Heart left ventricle (tissue), 16 donors: Measurements from ENCODE around the gene PHACTR1. TPM values are rescaled to one million over a fixed set of nuclear protein-coding genes. Genes with fewer than 3 reads are reported as not detected.

Experiments used
- ATAC-seq, 4 donors: fragments of 200-7000 bp; cut with Tn5 transposase; one replicate each; pipeline ENCODE4 v1.9.1; 2020 to 2022; ENCODE audit warnings: moderate library complexity in 4 of 4, mild to moderate bottlenecking in 3 of 4, moderate number of reproducible peaks in 1 of 4
- DNase-seq, 5 donors: peaks; one replicate each; pipeline ENCODE4 v3.0.0-alpha.2; 2020
- H3K27ac ChIP-seq, 12 donors: fragments of 200-600 bp; sonication (generic) in 4 of 12; one replicate each; pipeline versions ENCODE4 v1.5.0 to v1.8.0; 2016 to 2022; ENCODE audit warnings: mild to moderate bottlenecking in 2 of 12
- H3K27me3 ChIP-seq, 9 donors: fragments of 200-600 bp; sonication (generic) in 2 of 9; one replicate each; pipeline versions ENCODE4 v1.5.1 to v1.8.0; 2016 to 2022; ENCODE audit warnings: mild to moderate bottlenecking in 3 of 9
- H3K36me3 ChIP-seq, 9 donors: fragments of 200-600 bp; sonication (generic) in 2 of 9; one replicate each; pipeline versions ENCODE4 v1.5.0 to v1.8.0; 2018 to 2022; ENCODE audit warnings: mild to moderate bottlenecking in 2 of 9
- H3K4me1 ChIP-seq, 12 donors: fragments of 200-600 bp; sonication (generic) in 4 of 12; one replicate each; pipeline versions ENCODE4 v1.5.0 to v1.8.0; 2016 to 2022; ENCODE audit warnings: mild to moderate bottlenecking in 3 of 12
- H3K4me3 ChIP-seq, 12 donors: fragments of 200-600 bp; sonication (generic) in 4 of 12; one replicate each; pipeline versions ENCODE4 v1.5.0 to v1.8.0; 2017 to 2022; ENCODE audit warnings: mild to moderate bottlenecking in 9 of 12, moderate library complexity in 4 of 12
- H3K9me3 ChIP-seq, 12 donors: fragments of 200-600 bp; sonication (generic) in 4 of 12; one replicate each; pipeline versions ENCODE4 v1.5.0 to v1.8.0; 2016 to 2022; ENCODE audit warnings: mild to moderate bottlenecking in 1 of 12
- CTCF ChIP-seq, 12 donors: fragments of 200-600 bp; sonication (generic) in 4 of 12; IDR thresholded peaks; one replicate each; pipeline versions ENCODE4 v1.5.0 to v1.8.0; 2018 to 2022; ENCODE audit warnings: antibody characterized with exemption in 12 of 12, mild to moderate bottlenecking in 5 of 12
- POLR2A ChIP-seq, 2 donors: fragments of 450-650 bp; IDR thresholded peaks; one replicate each; pipeline ENCODE4 v1.6.1; 2017; ENCODE audit warnings: antibody characterized with exemption in 2 of 2, mild to moderate bottlenecking in 2 of 2, moderate library complexity in 2 of 2
- WGBS, 4 donors: extraction: QIAGEN DNeasy Blood & Tissue Kit in 2 of 4; methylation state at CpG; one replicate each; pipeline versions ENCODE4 v1.1.5 to v1.1.7; 2013 to 2018; 5-methylcytosine and 5-hydroxymethylcytosine counted together
- intact Hi-C, 10 donors: fragments of 100-400 bp; cut with DNase I; formaldehyde crosslinking; loops; one replicate each; pipeline versions ENCODE4 v1.11.1 to v1.14.2; 2022
- polyA plus RNA-seq, 2 donors: library from polyadenylated mRNA; stranded (reverse); fragments of 200-250 nt; gene quantifications; one replicate each; pipeline ENCODE4 v1.2.3, GENCODE V29; 2013
- total RNA-seq, 9 donors: library from RNA; depleted of rRNA in 2 of 9; stranded (reverse); fragments of >200 nt in 2 of 9; fragmentation: NEBNext Ultra II Directional in 3 of 9; extraction: Animal tissue kit (Norgen Biotek cat#: 25700) in 3 of 9; gene quantifications; one replicate each; pipeline versions ENCODE4 v1.1.0 to v1.2.4, GENCODE V29; 2016 to 2023
- donor health status: ischemic (EF 13 %, LVEDD 7.1; RV severe dilation, severe dysfunction).
- donor health status: healthy with polysubstance abuse.
- donor health status: DM: no; HTN: yes; CAD: no.
- donor health status: DM: no; HTN: no; CAD: no.
- donor health status: ischemic (EF 25% LVEDD 6.9; RV normal size, moderate dysfunction).
- donor health status: ischemic (EF 25% LVEDD 5.7; RV mildly dilated, moderate dysfunction).
- donor health status: healthy.
- donor health status: DM: yes; HTN: yes; CAD: no.
- donor health status: ischemic (EF 35%, LVEDD 5.7; RV mildly dilated, moderate dysfunction).
- donor health status: nonischemic (EF 11% LVEDD 7.7; RV severe dilation, severe dysfunction).
- donor health status: DM: yes; HTN: yes; CAD: no.
- donor health status: PGD.
- donor health status: ischemic (EF 29% LVEDD 5.4; RV normal size, mild dysfunction).
- donor health status: nonischemic (EF 23%, LVEDD 6.1; RV moderate dilation, normal function).

Gene PHACTR1
- total and polyA plus RNA-seq, 11 donors: 21.2 to 238 (median 87.4) TPM

GRCh38 chr6:13226071-13226470, 509.5 kb downstream of the PHACTR1 start:
- DNase-seq (no peak), ATAC-seq (no peak)
- Histone ChIP-seq H3K4me1 (no peaks in the 10 kb centered on the region), H3K4me3 (no peak overlapping the region), H3K27me3 (no peaks in the 10 kb centered on the region), H3K36me3 (peaks cover 0 to 18% (median 5%) of the 10 kb centered on the region in 9 donors), H3K9me3 (no peaks in the 10 kb centered on the region), H3K27ac (no peak overlapping the region)
- TF ChIP-seq POLR2A (IDR thresholded peaks at IDR 0.05) (no peak), CTCF (IDR thresholded peaks at IDR 0.05) (no peak)
- intact Hi-C loops: no loop called here
- WGBS, 4 donors: 63 to 77% (median 74%) methylated on average over 2 of the region's 2 CpGs

- Histone ChIP-seq H3K27me3 (no peaks in the 10 kb centered on the region), H3K9me3 (no peaks in the 10 kb centered on the region), H3K4me3 (no peak overlapping the region), H3K36me3 (peaks cover 0 to 37% (median 14%) of the 10 kb centered on the region in 9 donors), H3K4me1 (peaks cover 0 to 2% (median 0%) of the 10 kb centered on the region in 12 donors), H3K27ac (no peak overlapping the region)
- 88 to 94% (median 92%) methylated on average over 9 of the region's 9 CpGs for WGBS, 4 donors
- ATAC-seq: no peak
- no peak for TF ChIP-seq POLR2A (IDR thresholded peaks at IDR 0.05)
- no peak for TF ChIP-seq CTCF (IDR thresholded peaks at IDR 0.05)
- intact Hi-C loops: no loop called here
- DNase-seq: no peak
Measured at GRCh38 chr6:13228264-13229204, 512.0 kb downstream of the PHACTR1 start.

- WGBS, 4 donors: 86 to 90% (median 87%) methylated on average over 8 to 9 of the region's 9 CpGs
- Histone ChIP-seq H3K36me3 (peaks cover 0 to 41% (median 14%) of the 10 kb centered on the region in 9 donors), H3K4me1 (peaks cover 0 to 8% (median 0%) of the 10 kb centered on the region in 12 donors), H3K9me3 (no peaks in the 10 kb centered on the region), H3K27ac (no peak overlapping the region), H3K27me3 (no peaks in the 10 kb centered on the region), H3K4me3 (no peak overlapping the region)
- TF ChIP-seq POLR2A (IDR thresholded peaks at IDR 0.05): no peak
- TF ChIP-seq CTCF (IDR thresholded peaks at IDR 0.05): peak in 2 of 12 donors; percentile 19 to 21
- no peak for DNase-seq
- ATAC-seq: no peak
- intact Hi-C loops: no loop called here
Measured at GRCh38 chr6:13229205-13230085, 512.9 kb downstream of the PHACTR1 start.

DNA sequence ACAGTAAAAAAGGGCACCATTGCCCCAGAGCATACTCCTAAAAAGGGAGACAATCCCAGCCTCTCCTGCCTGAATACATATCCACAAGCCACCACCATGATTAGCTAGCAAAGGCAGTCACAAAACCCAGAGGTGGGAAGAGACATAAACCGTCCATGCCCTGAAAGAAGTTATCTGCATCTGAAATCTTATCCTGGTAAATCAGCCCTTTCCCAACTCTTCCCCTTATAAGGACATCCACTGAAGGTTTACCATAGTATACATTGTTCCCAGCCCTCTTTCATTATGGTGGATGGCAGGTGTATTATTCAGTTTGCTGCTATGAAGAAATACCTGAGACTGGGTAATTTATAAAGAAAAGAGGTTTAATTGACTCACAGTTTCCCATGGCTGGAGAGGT, 516.5 kb downstream of the PHACTR1 start:
- H3K36me3 ChIP-seq: peaks cover 0 to 37% (median 14%) of the 10 kb centered on the region in 9 donors
- ATAC-seq: no peak
- no peaks in the 10 kb centered on the region for H3K27me3 ChIP-seq

More for the DNA sequence above, 516.5 kb downstream of the PHACTR1 start:
- no peaks in the 10 kb centered on the region for H3K9me3 ChIP-seq
- intact Hi-C loops: no loop called here
- H3K4me3 ChIP-seq: no peak overlapping the region
- no peak overlapping the region for H3K27ac ChIP-seq
- no peak for DNase-seq
- WGBS, 4 donors: 91 to 100% (median 95%) methylated on average over 1 of the region's 1 CpG
- H3K4me1 ChIP-seq: peaks cover 0 to 13% (median 4%) of the 10 kb centered on the region in 12 donors
- TF ChIP-seq CTCF (IDR thresholded peaks at IDR 0.05): no peak
- TF ChIP-seq POLR2A (IDR thresholded peaks at IDR 0.05): no peak
